Measurements from ENCODE around the gene CABLES1. TPM values are rescaled to one million over a fixed set of nuclear protein-coding genes. Genes with fewer than 3 reads are reported as not detected.

CABLES1 gene
- total and polyA plus RNA-seq, 2 of the 8 experiments (the other 6 are each of a cell fraction or from before 2014, with no cell fraction given) = 9.2 to 26.4 TPM

DNA sequence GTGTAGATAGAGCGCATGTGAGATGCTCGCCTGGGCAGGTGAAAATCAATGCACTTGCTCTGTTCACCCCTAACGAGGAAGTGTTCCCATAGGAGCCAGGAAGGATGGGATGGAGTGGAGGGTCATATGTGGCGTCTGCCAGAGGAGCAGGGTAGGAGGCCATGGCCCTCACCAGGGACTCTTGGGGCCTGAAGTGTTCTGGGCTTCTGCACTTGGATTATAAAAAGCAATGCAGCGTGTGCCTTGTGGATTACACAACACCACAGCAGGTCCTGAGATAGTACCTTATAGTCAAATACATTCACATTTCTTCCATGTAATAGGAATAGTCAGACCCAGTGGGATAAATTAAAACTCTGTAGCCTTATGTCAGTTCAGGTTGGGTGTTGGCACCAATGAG lies 100.1 kb downstream of the CABLES1 start:
- Histone ChIP-seq H2BK15ac (ENCODE audit: low read length) (no peak overlapping the region), H3K79me2 (ENCODE audit: control insufficient read depth in 1 of 2, insufficient read depth in 2 of 2, low read length in 2 of 2) (no peaks in the 10 kb centered on the region)
- CTCF ChIA-PET (ENCODE audit: partially characterized antibody) = interaction anchor here (0.9 to 3.5 kb wide), 8 partner anchors 8 to 204 kb away, joined by 3 to 15 read pairs (median 4); no protein-coding TSS in a partner anchor

More for the DNA sequence above, 100.1 kb downstream of the CABLES1 start:
- H2BK20ac ChIP-seq (ENCODE audit: low read length) = no peak overlapping the region
- WGBS, 2 experiments (ENCODE audit: extremely low coverage in 1 of 2, insufficient coverage in 1 of 2, insufficient read length in 1 of 2, insufficient replicate concordance in 2 of 2, low coverage in 1 of 2, low lambda C conversion rate in 2 of 2, missing lambda C conversion rate in 1 of 2) = 89% methylated on average over 5 of the region's 5 CpGs; no CpG with 5 or more reads in 1 of the 2 experiments
- no peaks in the 10 kb centered on the region for H4K20me1 ChIP-seq (replicated peaks in 1 of 2; ENCODE audit: control insufficient read depth in 1 of 2, insufficient read depth in 2 of 2, low read length in 2 of 2)
- H3K56ac ChIP-seq (replicated peaks; ENCODE audit: insufficient read length, low read depth, low read length) = no peak overlapping the region
- no peak overlapping the region for H2BK5ac ChIP-seq (ENCODE audit: low read depth, low read length)
- no peak overlapping the region for H4K8ac ChIP-seq (ENCODE audit: extremely low read depth, insufficient read depth, low read length)
- peaks cover 4 to 12% (median 8%) of the 10 kb centered on the region in 4 experiments for H3K4me1 ChIP-seq (replicated peaks in 1 of 4; ENCODE audit: control insufficient read depth in 3 of 4, insufficient read depth in 4 of 4, low read length in 3 of 4)
- H2BK12ac ChIP-seq (ENCODE audit: low read depth, low read length) = no peak overlapping the region
- no peak overlapping the region for H3K23ac ChIP-seq (ENCODE audit: insufficient read length)
- no peaks in the 10 kb centered on the region for H3K23me2 ChIP-seq (ENCODE audit: low read depth, low read length)
- H3K79me1 ChIP-seq (ENCODE audit: low read depth, low read length) = no peaks in the 10 kb centered on the region; the same call in 1 of the 2 replicates
- H3K27ac ChIP-seq (ENCODE audit: low read depth, low read length) = no peak overlapping the region
- no peak overlapping the region for H3K4ac ChIP-seq (replicated peaks; ENCODE audit: insufficient read length, low read depth, low read length)
- H4K91ac ChIP-seq (replicated peaks; ENCODE audit: insufficient read length, low read length) = no peak overlapping the region
- H2AK5ac ChIP-seq (ENCODE audit: low read depth, low read length) = no peak overlapping the region
- H3K4me3 ChIP-seq (ENCODE audit: extremely low read depth in 1 of 4, insufficient read depth in 2 of 4, low read depth in 3 of 4, low read length in 4 of 4) = no peak overlapping the region
- no peak overlapping the region for H4K5ac ChIP-seq (ENCODE audit: insufficient read length, low read depth, low read length)
- H2AFZ ChIP-seq (ENCODE audit: low read length) = no peak overlapping the region
- no peak overlapping the region for H3K18ac ChIP-seq (ENCODE audit: extremely low read depth, low read length)
- H3K36me3 ChIP-seq (ENCODE audit: control insufficient read depth in 2 of 4, insufficient read depth in 4 of 4, low read length in 3 of 4) = peaks cover 0 to 21% (median 10%) of the 10 kb centered on the region in 4 experiments; a peak in 6 of 8 replicates
- H3K4me2 ChIP-seq (ENCODE audit: insufficient read depth in 1 of 2, low read depth in 2 of 2, low read length in 2 of 2) = no peak overlapping the region
- no peak overlapping the region for H3K14ac ChIP-seq (ENCODE audit: insufficient read length)
- FAIRE-seq = no peak
- H2BK120ac ChIP-seq (replicated peaks; ENCODE audit: low read depth, low read length) = no peak overlapping the region
- H3K9me3 ChIP-seq (ENCODE audit: insufficient read depth in 2 of 2, low read depth in 1 of 2, low read length in 1 of 2) = no peaks in the 10 kb centered on the region
- DNase-seq (ENCODE audit: low read depth in 1 of 2, low spot score in 2 of 2) = no peak
- no peak for TF ChIP-seq CHD1 (IDR thresholded peaks at IDR 0.05; ENCODE audit: low read depth, low read length)
- POLR2A ChIA-PET (ENCODE audit: partially characterized antibody) = interaction anchor here (1.0 kb wide), 1 partner anchor 13 kb away, joined by 3 read pairs; no protein-coding TSS in a partner anchor
- no peak overlapping the region for H3K9ac ChIP-seq (replicated peaks in 1 of 4; ENCODE audit: extremely low read depth in 1 of 4, low read depth in 3 of 4, low read length in 3 of 4)
- no peaks in the 10 kb centered on the region for H3K27me3 ChIP-seq (replicated peaks in 1 of 4; ENCODE audit: control insufficient read depth in 3 of 4, extremely low read depth in 1 of 4, insufficient read depth in 3 of 4, low read length in 3 of 4)
